HL-60/S4 treated with retinoic acid at 250 ng/mL for 4 days and 3 days (cell line): ENCODE results near the gene EHD1.

Source experiments
- in situ Hi-C: fragments of 300-500 bp; cut with MboI; formaldehyde crosslinking; loops from 2 replicates; pipeline ENCODE4 v1.7.0; 2022; ENCODE audit warnings: low sequenced_read_pairs

Gene EHD1

GRCh38 chr11:64910451-64911093 is 32.2 kb upstream of the EHD1 start:
- in situ Hi-C loops, result no loop called here

- in situ Hi-C loops, result no loop called here
Measured at GRCh38 chr11:64909653-64910343, 31.4 kb upstream of the EHD1 start.

- in situ Hi-C loops, result no loop called here
Measured at GRCh38 chr11:64908766-64909165, 30.3 kb upstream of the EHD1 start.

GRCh38 chr11:64906314-64906635 is 27.9 kb upstream of the EHD1 start:
- in situ Hi-C loops, result no loop called here

GRCh38 chr11:64905516-64906313 is 27.3 kb upstream of the EHD1 start:
- in situ Hi-C loops, result no loop called here

- in situ Hi-C loops, result no loop called here
Measured at GRCh38 chr11:64903291-64903833, 24.9 kb upstream of the EHD1 start.

GRCh38 chr11:64902102-64902900 is 23.9 kb upstream of the EHD1 start:
- in situ Hi-C loops, result no loop called here

GRCh38 chr11:64900774-64901173 is 22.4 kb upstream of the EHD1 start:
- in situ Hi-C loops, result no loop called here

- in situ Hi-C loops, result no loop called here
Measured at GRCh38 chr11:64900263-64900678, 21.9 kb upstream of the EHD1 start.

GRCh38 chr11:64898541-64898940 is 20.1 kb upstream of the EHD1 start:
- in situ Hi-C loops, result no loop called here

GRCh38 chr11:64898076-64898445 is 19.6 kb upstream of the EHD1 start:
- in situ Hi-C loops, result no loop called here

GRCh38 chr11:64897381-64898075 is 19.1 kb upstream of the EHD1 start:
- in situ Hi-C loops, result no loop called here

GRCh38 chr11:64896448-64897022 is 18.1 kb upstream of the EHD1 start:
- in situ Hi-C loops, result no loop called here

- in situ Hi-C loops, result loop anchor here (5.0 kb wide), 1 partner anchor 48 kb away; no protein-coding TSS in a partner anchor
Measured at GRCh38 chr11:64894812-64895452, 16.5 kb upstream of the EHD1 start.

GRCh38 chr11:64894070-64894811 is 15.8 kb upstream of the EHD1 start:
- in situ Hi-C loops, result loop anchor here (5.0 kb wide), 1 partner anchor 47 kb away; no protein-coding TSS in a partner anchor

- in situ Hi-C loops, result loop anchor here (5.0 kb wide), 1 partner anchor 46 kb away; no protein-coding TSS in a partner anchor
Measured at GRCh38 chr11:64893194-64894069, 15.0 kb upstream of the EHD1 start.

- in situ Hi-C loops, result loop anchor here (5.0 kb wide), 1 partner anchor 46 kb away; no protein-coding TSS in a partner anchor
Measured at GRCh38 chr11:64892838-64893193, 14.4 kb upstream of the EHD1 start.

- in situ Hi-C loops, result loop anchor here (5.0 kb wide), 1 partner anchor 45 kb away; no protein-coding TSS in a partner anchor
Measured at GRCh38 chr11:64892411-64892831, 14.0 kb upstream of the EHD1 start.
